NCI-H2171 treated with DMSO at 0.1 percent for 48 hours (cell line): ENCODE results near the gene GABRQ.

Experiments
- DNase-seq: peaks from one replicate; lab custom pipeline; 2025; lab: John Stamatoyannopoulos, UW

Gene GABRQ

DNA sequence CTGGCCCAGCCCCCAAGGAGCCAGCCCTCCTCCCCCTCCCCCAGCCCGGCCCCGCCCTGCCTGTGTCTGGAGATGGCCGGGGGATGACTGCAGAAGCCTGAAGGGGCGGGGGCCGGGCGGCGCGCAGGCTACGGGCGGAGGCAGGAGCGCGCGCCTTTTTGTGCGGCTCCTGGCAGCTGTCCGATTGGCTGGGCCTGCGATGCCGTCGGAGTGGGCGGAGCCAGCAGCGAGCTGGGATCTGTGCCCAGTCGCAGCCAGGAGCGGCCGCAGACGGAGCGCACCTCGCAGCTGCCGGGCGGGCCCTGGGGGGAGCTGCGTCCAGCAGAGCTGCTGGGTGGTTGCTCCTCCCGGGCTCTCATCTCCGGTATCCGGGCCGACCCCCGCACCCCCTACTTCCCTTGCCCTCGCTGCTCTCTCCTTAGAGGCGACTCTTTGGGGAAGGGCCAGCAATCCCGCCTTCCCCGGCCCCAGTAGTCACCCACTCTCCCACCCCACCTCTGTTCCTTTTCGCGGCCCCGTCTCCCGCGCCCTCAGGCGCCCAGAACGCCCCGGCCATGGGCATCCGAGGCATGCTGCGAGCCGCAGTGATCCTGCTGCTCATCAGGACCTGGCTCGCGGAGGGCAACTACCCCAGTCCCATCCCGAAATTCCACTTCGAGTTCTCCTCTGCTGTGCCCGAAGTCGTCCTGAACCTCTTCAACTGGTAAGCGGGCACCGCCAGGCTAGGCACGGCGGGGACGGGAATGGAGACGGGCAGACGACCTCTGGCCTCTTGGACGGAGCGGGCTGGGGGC is at the start of gene GABRQ:
GABRQ (plus strand) TSS at position 247 of the 794 bp plus-strand sequence; CDS start at position 555, 308 bp downstream.
- DNase-seq = peak; percentile 77

DNA sequence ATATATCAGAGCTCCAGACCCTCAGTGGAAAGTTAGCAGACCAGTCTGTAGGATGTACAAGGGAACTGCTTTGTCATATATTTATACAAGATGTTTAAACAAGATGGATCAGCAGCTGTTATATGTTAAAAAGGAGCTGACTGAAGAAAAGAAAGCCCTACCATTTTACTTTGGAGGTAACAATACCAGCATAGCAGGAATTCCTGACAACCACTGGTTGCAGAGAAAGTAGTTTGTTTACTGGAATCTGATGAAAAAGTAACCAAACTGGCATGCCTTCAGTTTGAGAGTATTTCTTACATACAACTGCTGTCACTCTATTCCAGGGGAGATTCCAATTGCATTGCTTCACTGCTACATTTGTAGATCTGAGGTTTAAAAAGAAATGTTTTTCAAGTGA is 49.5 kb upstream of the GABRQ start:
- DNase-seq = no peak

DNA sequence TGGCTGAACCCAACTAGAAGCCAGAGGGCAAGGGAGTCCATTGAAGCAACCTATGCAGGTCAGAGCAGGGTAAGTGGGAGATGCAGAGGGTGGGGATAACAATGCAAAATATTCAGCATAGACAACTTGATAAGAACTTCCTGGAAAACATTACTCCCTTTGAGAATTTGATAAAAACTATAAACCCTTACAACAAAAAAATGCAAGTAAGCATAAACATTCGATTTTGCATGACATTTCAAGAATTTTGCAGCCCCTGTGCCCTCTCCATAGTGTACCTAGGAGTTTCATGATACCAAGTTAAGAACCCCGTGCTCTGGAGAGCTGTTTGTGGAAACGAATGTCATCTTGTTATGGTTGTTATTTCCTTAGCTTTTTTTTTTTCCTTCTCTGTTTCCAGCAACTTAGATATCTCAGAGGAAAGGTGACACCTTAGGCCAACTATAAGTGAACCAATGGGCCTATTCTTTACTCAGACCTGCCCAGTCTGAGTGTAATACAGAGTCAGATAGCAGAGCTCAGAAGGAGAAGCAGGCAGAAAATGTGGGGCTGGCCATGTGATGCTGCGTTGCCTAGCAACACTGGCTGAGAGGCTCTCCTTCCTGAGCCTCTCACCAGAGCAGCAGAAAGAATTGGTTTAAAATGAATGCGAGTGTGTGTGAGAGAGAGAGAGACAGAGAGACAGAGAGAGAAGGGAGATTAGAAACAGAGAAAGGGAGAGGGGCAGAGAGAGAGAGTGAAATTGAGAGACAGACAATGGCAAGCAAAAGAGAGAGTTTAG is 36.7 kb upstream of the GABRQ start:
- peak; percentile 1 for DNase-seq

DNA sequence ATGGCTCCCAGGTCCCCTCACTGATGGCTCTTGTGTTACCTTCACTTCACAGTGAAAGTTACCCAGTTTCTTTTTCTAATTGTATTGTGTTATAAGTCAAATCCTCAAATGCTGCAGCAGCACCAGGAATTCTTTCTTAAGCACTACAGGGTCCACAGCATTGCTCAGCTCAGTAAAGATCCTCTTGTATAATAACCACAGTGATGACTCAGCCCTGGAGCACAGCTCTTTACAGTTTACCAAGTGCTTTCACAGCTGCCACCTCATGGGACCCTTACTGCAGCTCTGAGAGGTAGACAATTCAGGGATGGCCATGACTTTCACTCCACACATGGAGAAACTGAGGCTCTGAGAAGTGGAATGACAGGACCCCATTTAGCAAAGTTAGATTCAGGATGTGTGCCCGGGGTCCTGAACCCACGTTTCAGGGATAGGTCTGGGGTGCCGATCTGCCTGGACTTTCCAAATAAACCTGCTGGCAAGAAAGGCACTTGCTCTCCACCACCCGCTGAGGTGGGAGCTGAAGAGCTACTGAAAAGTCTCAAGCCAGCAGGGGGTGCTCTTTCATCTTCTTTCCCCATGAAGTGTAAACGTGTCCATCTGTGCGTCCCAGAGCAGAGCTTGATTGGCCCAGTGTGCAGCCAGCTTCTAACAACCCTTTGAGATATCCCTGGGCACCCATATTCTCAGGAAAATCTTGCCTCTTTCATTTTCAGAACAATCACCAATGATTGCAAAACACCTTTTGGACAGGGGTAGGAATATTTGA is 35.7 kb upstream of the GABRQ start:
- peak; percentile 1 for DNase-seq

DNA sequence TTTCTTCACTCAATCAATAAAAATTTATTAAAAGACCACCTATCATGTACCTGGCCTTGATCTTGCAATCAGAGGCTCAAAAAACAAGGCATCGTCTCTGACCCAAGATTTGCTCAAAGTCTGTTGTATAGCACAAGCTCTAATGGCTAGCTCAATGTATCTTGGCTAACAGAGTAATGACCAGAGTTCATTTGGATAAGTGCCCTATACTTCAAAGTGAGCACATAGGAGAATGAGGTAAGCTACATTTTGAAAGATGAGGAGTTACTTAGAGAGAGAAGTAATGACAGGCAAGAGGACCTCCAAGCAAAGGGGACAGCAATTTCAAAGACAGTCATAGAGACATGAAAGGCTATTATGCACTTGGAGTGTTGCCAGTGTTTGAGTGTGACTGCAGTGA is 22.9 kb upstream of the GABRQ start:
- no peak for DNase-seq

DNA sequence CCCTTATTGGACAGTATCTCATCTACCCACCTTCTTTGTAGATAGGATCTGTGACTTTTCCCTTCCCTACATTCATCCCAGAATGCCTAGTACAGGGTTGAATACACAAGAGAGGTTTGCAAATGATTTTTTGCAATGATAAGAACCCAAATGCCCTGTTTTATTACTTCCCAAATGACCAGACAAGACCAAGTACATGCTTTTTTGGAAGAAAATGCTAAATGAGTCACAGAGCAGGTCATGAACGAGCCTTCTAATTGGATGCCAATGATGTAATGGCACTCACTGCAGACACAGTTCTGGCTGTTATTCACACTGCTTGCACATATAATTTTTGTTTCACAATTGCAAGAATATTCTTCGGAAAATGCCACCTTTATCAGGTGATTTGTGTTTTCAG is 17.8 kb upstream of the GABRQ start:
- DNase-seq = no peak

DNA sequence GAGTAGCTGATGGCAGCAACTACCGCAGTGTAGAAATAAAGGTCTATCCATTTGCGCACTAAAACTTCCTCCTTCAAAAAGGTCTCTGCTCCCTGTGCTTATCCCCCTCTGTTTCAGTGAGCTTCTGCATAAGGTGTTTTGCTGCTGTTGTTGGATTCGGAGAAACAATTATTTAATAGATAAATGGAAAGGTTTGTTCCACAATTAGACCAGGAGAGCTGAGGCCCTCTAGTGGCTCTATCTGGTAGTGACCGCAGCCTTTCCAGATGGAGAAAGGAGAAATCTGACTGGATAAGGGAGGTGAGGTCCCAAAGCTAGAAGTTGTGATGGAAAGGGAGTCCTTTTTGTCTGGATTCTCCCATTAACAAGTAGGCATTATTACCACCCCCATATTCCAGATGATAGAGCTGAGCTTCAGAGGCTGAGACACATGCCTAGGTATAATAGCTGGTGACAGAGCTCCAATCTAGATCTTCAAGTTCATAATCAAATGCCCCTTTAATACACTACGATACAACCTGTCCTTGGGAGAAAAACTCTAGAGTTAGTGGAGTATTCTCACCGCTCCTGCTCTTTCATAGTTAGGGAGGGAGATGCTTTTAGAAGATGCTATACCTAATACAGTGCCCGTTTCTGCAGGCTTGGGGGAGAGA is 5.1 kb upstream of the GABRQ start:
- DNase-seq = peak; percentile 3

DNA sequence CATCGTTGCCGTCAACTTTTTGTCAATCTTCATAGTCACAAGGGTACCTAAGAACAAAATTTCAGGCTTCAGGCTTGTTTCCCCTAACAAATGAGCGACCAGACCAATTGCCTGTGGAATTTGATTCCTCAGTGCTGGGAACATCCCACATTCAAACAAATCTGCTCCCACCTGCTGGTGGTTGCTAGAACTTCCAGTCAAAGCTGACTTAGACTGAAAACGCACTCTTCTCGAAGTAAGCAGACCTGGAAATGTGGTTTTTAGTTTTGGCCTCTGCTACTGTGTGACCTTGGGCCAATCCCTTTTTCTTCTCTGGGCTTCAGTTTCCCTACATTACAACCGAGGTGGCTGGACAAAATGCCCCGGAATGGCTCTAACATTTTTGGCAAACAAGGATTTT is 1.8 kb upstream of the GABRQ start:
- peak; percentile 56 for DNase-seq

DNA sequence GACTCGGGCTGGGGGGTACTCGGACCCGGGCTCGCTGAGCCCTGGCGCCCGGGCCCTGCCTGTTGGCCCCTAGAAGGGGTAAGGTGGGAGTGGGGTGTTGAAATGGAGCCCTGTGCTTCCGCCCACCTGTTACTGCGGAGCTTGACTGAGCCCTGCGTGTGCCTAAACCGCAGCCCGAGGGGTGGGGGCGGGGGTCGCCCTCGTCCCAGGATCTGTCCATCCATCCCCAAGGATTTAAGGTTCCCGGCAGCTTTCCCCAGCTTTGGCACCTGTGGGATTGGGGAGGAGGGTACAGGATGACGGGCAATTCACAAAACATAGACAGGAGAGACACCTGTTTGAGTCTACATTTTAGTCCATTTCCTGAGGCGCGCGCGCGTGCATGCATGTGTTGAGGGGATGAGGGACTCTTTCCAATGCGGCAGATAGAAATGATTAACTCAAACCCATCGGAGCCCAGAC is 779 bp downstream of the GABRQ start:
- no peak for DNase-seq

DNA sequence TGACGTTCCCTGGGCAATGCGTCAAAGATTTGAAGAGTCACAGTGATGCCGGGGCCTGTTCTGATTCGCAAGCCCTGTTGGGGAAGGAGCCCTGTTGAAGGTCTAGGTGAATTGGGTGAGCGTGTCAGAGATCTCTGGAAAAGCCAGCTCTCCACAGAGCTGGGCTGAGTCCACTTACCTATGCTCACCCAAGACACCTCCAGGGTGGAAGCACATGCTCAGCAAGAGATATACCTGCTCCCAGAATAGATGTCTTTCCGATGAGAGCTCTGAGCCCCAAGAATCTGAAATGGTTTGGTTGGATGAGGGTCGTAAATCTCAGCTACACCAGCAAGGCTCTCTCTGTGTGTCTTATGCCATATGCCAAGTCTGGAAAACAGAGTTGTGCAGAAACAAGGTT is 1.7 kb downstream of the GABRQ start:
- DNase-seq = no peak

DNA sequence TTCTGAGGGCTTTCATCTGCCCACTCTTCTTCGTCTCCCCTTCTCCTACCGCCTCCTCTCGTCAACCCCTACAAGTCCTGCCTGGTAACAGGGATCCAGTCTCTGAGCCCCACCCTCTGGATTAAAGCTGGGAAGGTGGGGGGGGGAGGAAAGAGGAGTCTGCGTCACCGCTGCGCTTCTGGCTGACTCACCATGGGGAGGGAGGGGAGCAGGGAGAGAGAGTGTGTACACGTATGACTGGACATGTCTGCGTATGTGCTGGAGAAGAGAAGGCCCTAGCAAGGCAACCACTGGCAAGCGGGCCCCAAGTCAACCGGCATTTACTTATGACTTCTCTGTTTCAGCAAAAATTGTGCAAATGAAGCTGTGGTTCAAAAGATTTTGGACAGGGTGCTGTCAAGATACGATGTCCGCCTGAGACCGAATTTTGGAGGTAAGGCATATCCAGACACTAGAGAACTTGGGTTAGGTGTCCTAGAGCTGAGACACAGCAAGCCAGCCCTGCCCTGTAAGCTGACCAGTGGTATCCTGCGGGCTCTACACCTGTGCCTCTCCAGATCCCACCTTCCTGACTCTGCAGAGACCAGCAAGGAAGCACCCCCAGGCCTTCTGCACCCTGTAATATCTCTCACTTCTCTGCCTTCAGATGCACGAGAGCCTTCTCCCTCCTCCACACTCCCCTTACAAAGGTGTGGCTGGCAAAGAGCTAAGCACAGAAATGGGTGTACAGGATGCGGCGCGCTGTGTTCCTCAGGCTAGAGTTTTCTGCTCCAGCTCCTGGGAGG is 2.5 kb downstream of the GABRQ start:
- no peak for DNase-seq

DNA sequence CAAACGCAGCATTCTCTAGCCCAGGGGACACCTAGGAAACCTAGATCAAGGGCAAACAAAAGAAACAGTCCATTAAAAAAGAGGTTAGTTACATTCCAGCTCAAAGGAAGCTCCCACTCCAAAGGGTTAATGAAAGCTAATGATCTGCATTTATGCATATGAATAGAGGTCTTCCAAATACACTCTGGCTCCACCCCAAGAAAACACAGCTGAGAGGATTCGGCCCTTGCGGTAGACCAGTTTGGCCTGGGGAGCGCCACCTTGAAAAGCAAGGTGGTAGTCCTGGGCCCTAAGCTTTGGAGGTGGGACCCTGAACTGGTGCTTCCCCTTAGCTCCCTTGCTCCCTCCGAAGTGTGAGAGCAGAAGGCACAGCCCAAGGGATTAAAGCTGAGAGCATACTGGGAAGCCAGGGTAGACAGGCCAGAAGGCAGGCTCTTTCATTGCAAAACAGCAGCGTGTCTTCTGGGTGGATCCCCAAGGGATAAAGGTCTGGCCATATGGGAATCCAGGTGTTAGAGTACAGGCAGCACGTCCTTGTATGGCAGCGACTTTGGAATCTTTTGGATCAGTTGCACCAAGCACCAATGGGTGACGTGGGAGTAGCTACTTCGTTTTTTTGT is 3.7 kb downstream of the GABRQ start:
- DNase-seq = peak; percentile 94

DNA sequence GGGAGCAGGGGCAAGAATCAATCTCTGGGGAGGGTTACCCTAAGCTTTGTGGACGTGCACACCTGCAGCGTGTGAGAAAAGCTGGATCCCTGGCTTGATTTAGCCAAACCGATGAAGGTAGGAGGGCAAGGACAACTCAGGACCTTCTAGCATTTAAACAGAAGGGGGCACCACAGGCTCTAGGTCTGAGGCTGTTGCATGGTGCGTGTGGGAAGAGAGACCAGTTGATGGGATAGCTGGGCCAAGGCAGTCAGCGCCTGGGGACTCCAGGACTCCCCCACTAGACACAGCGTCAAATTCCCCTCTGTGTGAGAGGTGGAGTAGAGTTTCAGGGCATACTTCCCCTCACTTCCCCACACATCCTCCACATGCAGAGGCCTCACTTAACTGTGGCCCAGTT is 4.3 kb downstream of the GABRQ start:
- DNase-seq = no peak

DNA sequence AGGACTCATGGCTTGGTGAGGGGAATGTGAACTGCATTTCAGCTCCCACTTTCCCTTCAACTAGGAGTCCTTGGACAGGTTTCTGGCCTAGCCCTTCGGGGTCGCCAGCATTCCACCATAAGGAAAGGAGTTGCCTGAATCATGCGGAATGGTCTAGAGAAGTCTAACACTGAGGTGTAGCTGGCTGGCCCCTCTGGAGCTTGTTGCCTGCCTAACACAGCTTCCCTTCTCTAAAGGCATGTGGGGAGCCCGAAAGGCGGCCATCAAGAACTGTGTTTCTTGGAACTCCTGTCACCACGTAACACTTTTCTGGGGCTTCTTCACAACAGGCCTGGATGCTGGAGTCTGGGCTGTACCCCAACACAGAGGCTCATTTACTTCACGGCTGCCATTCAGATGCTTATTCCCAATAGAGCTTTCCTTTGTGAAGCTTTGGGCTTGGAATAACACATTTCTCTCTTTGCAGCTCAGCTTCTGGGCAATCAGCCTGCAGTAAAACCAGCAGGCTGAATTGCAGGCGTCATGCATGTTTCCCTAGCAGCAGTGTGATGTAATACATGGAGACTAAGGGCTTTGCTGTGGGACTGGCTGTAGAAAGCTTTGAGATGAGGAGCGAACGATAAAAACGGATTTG is 5.4 kb downstream of the GABRQ start:
- DNase-seq = no peak

DNA sequence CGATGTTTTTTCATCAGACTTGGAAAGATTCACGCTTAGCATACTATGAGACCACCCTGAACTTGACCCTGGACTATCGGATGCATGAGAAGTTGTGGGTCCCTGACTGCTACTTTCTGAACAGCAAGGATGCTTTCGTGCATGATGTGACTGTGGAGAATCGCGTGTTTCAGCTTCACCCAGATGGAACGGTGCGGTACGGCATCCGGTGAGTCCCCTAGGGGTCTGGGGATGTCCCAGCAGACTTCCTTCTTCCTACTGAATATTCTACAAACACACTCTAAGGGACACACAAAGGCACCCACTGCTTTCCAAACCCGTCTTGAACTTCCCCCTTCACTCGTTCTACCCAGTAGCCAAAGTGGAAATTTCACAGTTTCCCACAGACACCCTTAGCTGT is 9.3 kb downstream of the GABRQ start:
- no peak for DNase-seq

DNA sequence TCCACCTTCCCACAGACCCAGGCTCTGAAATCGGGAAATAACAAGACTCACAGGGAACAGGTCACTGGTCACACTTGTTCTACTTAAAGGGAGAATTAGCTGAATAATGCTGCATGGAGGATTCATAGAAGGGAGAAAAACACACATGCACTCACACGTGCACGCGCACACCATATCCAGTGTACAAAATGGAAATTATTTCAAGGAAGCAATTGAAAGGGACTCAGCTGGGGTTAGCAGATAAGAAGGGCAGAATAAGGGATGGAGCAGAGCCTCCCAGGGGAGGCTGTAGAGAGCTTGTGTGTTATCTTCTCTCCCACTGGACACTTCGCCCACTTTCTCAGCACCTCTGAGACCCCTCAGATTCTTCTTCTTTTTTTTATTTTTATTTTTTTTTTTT is 10.3 kb downstream of the GABRQ start:
- no peak for DNase-seq

DNA sequence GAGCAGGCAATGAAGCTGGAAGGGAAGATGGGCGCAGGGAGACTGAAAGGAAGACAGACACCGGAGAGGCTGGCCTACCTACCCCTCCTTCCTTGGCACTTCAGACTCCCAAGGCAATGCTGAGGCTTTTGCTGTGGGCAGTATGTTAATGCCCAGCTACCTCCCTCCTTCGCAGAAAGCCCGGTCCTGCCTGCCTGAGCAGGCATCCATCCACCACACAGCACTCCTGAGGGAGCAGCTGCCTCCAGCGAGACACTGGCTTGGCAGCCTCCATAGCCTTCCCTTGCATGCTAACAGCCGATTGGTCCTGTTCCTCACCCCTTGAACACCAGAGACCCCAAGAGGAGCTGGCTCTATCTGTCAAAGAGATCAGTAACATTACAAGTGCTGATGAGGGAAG is 14.4 kb downstream of the GABRQ start:
- DNase-seq = no peak

DNA sequence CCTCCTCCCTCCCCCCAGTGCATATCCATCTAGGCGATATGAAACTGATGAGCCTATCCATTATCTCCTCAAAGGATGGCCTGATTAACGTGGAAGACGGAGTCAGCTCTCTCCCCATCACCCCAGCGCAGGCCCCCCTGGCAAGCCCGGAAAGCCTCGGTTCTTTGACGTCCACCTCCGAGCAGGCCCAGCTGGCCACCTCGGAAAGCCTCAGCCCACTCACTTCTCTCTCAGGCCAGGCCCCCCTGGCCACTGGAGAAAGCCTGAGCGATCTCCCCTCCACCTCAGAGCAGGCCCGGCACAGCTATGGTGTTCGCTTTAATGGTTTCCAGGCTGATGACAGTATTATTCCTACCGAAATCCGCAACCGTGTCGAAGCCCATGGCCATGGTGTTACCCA is 14.8 kb downstream of the GABRQ start:
- no peak for DNase-seq

DNA sequence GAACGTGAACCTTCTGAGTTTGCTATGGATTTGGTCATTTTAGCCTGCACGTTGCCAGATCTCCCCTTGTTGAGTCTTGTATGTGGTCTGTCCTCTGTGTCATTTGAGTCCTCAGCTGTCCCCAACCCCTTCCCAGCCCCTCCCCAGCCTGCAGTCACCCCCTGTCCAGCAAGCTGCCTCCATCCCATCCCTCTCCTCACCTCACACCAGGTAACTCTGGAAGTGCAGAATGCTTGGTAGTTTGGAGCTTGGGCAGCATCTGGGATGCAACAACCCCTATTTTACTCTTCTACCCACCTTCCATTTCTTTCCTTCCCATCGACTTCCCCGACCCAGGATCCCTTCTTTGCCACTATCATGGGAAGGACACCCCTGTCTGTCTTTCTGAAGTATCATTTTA is 18.4 kb downstream of the GABRQ start:
- no peak for DNase-seq

DNA sequence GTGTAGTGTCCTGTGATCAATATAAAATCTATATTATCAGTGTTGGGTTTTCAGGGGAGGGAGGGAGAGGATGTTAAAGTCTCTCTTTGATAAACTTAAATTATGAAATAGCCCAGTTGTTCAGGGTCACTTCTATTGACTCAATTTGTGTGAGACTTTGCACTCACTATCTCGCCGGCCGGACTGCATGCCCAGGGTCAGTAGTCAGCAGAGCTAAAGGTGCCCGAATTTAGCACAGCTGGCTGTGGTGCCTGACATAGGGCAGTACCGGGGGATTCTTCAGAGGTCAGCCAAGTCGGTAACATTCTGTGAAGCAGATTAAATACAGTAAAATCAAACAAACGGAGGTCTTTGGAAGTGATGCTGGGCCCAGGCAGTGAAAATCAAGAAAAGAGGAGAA is 19.2 kb downstream of the GABRQ start:
- no peak for DNase-seq
